DMS 273 treated with DMSO at 0.1 percent for 48 hours (cell line): ENCODE data around the gene MGAT5B.

Source experiments
- DNase-seq: peaks from one replicate; lab custom pipeline; 2025; lab: John Stamatoyannopoulos, UW

MGAT5B gene

GRCh38 chr17:76981545-76982295 is 113.5 kb downstream of the MGAT5B start:
- DNase-seq = no peak

- no peak for DNase-seq
Measured at GRCh38 chr17:76982408-76983074, 114.3 kb downstream of the MGAT5B start.

GRCh38 chr17:76983075-76983775 is 115.0 kb downstream of the MGAT5B start:
- DNase-seq = no peak

- DNase-seq = no peak
Measured at GRCh38 chr17:76986365-76986764, 118.2 kb downstream of the MGAT5B start.

- no peak for DNase-seq
Measured at GRCh38 chr17:76987486-76988093, 119.4 kb downstream of the MGAT5B start.

- no peak for DNase-seq
Measured at GRCh38 chr17:76988796-76989195, 120.6 kb downstream of the MGAT5B start.

GRCh38 chr17:76989519-76989918 is 121.3 kb downstream of the MGAT5B start:
- DNase-seq = no peak

- DNase-seq = no peak
Measured at GRCh38 chr17:76992891-76993290, 124.7 kb downstream of the MGAT5B start.

- no peak for DNase-seq
Measured at GRCh38 chr17:76993651-76994050, 125.4 kb downstream of the MGAT5B start.

- DNase-seq = no peak
Measured at GRCh38 chr17:76994237-76994637, 126.0 kb downstream of the MGAT5B start.

- no peak for DNase-seq
Measured at GRCh38 chr17:76995387-76996105, 127.3 kb downstream of the MGAT5B start.

- no peak for DNase-seq
Measured at GRCh38 chr17:76996741-76997694, 128.8 kb downstream of the MGAT5B start.

- no peak for DNase-seq
Measured at GRCh38 chr17:76997981-76998531, 129.9 kb downstream of the MGAT5B start.

GRCh38 chr17:76998839-76999238 is 130.6 kb downstream of the MGAT5B start:
- no peak for DNase-seq
